Osteoblast (primary cell): Measurements from ENCODE around the gene CTTNBP2. TPM values are rescaled to one million over a fixed set of nuclear protein-coding genes. Genes with fewer than 3 reads are reported as not detected.

Experiments used
- DNase-seq: peaks from one replicate; pipeline ENCODE4 v3.0.0; 2011; ENCODE audit warnings: low spot score, mixed read lengths; ENCODE audit not compliant: insufficient read length; ENCODE audit errors: missing footprints
- H2AFZ ChIP-seq: 2 replicates; pipeline ENCODE4 v1.6.0; 2011; ENCODE audit warnings: mild to moderate bottlenecking, low read length
- H3K27ac ChIP-seq: 2 replicates; pipeline ENCODE4 v1.5.1; 2011; ENCODE audit warnings: mild to moderate bottlenecking, low read depth, low read length, moderate library complexity
- H3K27me3 ChIP-seq: 2 replicates; pipeline ENCODE4 v1.6.0; 2012; ENCODE audit warnings: mild to moderate bottlenecking, control low read depth, inconsistent platforms, low read length, moderate library complexity; ENCODE audit not compliant: insufficient read depth
- H3K36me3 ChIP-seq: 2 replicates; pipeline ENCODE4 v1.5.1; 2011; ENCODE audit warnings: mild to moderate bottlenecking, low read length, control low read depth, moderate library complexity; ENCODE audit not compliant: insufficient read depth
- H3K4me1 ChIP-seq: 2 replicates; pipeline ENCODE4 v1.5.1; 2011; ENCODE audit warnings: mild to moderate bottlenecking, low read length, control low read depth, moderate library complexity; ENCODE audit not compliant: insufficient read depth
- H3K4me2 ChIP-seq: 2 replicates; pipeline ENCODE4 v1.6.0; 2011; ENCODE audit warnings: mild to moderate bottlenecking, low read length; ENCODE audit not compliant: insufficient read depth
- H3K4me3 ChIP-seq: fragments of 200-600 bp; sonication (generic); 3 replicates; pipeline ENCODE4 v1.5.1; 2012; ENCODE audit warnings: mild to moderate bottlenecking, low read length, inconsistent platforms; ENCODE audit not compliant: insufficient read depth
- H3K79me2 ChIP-seq: 2 replicates; pipeline ENCODE4 v1.6.0; 2012; ENCODE audit warnings: mild to moderate bottlenecking, low read length, control low read depth, inconsistent platforms; ENCODE audit not compliant: insufficient read depth
- H3K9me3 ChIP-seq: 2 replicates; pipeline ENCODE4 v1.5.1; 2011; ENCODE audit warnings: low read depth, low read length, control low read depth
- H4K20me1 ChIP-seq: 2 replicates; pipeline ENCODE4 v1.6.0; 2012; ENCODE audit warnings: mild to moderate bottlenecking, low read length, control low read depth; ENCODE audit not compliant: insufficient read depth
- total RNA-seq: library from RNA; depleted of rRNA; stranded (reverse); fragments of >200 nt; gene quantifications from 2 replicates; pipeline ENCODE4 v1.2.3, GENCODE V29; 2012
- TF ChIP-seq, protein P1 (sequence below): IDR thresholded peaks from 2 replicates; pipeline ENCODE4 v1.5.1; 2011; ENCODE audit warnings: mild to moderate bottlenecking, low read depth, low read length, moderate library complexity; ENCODE audit errors: extremely low read depth

The CTTNBP2 gene
- total RNA-seq, 1 donor, result 1.1 TPM

DNA sequence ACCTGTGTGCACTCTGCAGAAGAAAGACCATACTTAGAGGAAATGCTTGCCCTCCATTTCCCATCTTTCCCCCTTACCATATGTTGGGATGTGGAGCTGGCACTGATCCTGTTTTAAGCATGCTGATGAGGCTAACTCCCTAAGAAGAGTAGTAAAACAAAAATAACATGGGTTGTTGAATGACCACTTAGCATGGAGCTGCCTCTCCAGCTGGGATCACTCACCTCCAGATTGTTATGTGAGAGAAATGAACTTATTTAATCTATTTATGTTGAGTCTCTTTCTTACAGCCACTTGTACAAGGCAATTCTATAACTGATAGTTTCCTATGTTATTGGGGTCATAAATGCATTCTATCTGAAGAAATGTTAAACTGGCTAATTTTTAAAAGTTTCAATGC, 17.0 kb downstream of the CTTNBP2 start:
- TF ChIP-seq, protein P1, sequence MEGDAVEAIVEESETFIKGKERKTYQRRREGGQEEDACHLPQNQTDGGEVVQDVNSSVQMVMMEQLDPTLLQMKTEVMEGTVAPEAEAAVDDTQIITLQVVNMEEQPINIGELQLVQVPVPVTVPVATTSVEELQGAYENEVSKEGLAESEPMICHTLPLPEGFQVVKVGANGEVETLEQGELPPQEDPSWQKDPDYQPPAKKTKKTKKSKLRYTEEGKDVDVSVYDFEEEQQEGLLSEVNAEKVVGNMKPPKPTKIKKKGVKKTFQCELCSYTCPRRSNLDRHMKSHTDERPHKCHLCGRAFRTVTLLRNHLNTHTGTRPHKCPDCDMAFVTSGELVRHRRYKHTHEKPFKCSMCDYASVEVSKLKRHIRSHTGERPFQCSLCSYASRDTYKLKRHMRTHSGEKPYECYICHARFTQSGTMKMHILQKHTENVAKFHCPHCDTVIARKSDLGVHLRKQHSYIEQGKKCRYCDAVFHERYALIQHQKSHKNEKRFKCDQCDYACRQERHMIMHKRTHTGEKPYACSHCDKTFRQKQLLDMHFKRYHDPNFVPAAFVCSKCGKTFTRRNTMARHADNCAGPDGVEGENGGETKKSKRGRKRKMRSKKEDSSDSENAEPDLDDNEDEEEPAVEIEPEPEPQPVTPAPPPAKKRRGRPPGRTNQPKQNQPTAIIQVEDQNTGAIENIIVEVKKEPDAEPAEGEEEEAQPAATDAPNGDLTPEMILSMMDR, result no peak
- Histone ChIP-seq H2AFZ (no peak overlapping the region), H3K9me3 (no peaks in the 10 kb centered on the region), H3K4me3 (no peak overlapping the region), H3K4me2 (no peak overlapping the region), H3K36me3 (no peaks in the 10 kb centered on the region), H3K27me3 (no peaks in the 10 kb centered on the region), H3K4me1 (no peaks in the 10 kb centered on the region), H3K79me2 (no peaks in the 10 kb centered on the region), H4K20me1 (no peaks in the 10 kb centered on the region), H3K27ac (no peak overlapping the region)
- DNase-seq, result no peak

DNA sequence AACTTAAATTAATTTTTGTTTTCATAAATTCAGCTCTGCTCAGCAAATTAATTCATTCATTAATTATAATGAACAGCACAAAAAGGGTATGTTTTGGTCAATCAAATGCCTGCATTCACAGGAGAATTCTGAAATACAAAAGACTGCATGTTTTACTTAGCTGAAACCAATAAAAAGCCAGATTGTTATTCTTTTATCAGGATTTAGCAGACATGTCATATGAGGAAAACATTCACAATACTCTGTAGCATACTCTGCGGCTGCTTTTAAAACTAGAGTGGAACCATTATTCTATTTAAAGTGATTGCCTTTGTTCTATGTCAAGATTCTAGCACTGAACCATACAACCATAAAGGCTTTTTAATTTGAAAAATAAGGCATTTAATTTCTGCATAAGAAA, 19.1 kb downstream of the CTTNBP2 start:
- TF ChIP-seq, protein P1, result no peak
- no peaks in the 10 kb centered on the region for H3K79me2 ChIP-seq
- H3K27ac ChIP-seq, result no peak overlapping the region
- H3K4me1 ChIP-seq, result no peaks in the 10 kb centered on the region
- H3K9me3 ChIP-seq, result no peaks in the 10 kb centered on the region
- H3K4me2 ChIP-seq, result no peak overlapping the region
- no peak for DNase-seq
- H3K36me3 ChIP-seq, result no peaks in the 10 kb centered on the region
- H2AFZ ChIP-seq, result no peak overlapping the region
- no peaks in the 10 kb centered on the region for H4K20me1 ChIP-seq
- H3K27me3 ChIP-seq, result no peaks in the 10 kb centered on the region
- H3K4me3 ChIP-seq, result no peak overlapping the region

DNA sequence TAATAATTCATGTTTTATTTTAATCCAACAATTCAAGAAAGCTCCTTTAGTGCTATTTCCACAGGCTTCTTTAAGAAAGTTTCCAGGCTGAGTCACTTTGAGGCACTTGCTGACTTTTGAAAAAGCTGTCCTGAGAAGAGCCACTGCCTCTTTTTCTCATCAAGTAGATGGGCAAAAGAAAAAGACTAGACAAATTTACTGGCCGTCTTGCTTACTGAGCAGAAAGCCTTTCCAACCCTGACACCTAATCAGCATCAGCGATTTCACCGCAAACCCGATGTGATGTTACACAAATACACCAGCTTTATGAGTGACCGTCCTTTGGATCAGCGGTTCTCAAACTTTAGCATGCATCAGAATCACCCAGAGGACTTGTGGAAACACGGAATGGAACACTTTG, 24.3 kb downstream of the CTTNBP2 start:
- Histone ChIP-seq H3K9me3 (no peaks in the 10 kb centered on the region), H3K4me1 (no peaks in the 10 kb centered on the region), H3K4me3 (no peak overlapping the region), H3K27me3 (no peaks in the 10 kb centered on the region), H3K27ac (no peak overlapping the region), H3K36me3 (no peaks in the 10 kb centered on the region), H4K20me1 (no peaks in the 10 kb centered on the region), H2AFZ (no peak overlapping the region), H3K4me2 (no peak overlapping the region), H3K79me2 (no peaks in the 10 kb centered on the region)
- TF ChIP-seq, protein P1, result no peak
- DNase-seq, result no peak

DNA sequence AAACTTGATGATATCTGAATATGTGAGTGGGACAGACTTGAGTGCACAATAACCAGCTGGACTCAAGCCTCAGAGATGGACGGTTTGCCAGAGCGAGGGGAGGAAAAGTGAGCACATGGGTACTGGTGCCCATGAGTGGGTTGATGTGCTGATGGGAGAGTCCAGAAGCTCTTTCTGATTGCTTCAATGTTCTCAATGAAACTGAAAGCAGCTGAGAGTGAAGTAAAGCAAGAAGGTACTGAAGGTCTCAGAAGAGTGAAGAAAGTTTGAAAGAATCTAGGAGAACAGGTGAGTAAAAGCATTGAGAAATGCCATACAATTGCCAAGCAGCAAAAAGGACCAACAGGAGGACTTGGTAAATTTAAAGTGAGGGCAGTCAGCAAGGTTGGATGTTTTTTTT, 28.6 kb downstream of the CTTNBP2 start:
- Histone ChIP-seq H3K27ac (no peak overlapping the region), H3K27me3 (no peaks in the 10 kb centered on the region), H2AFZ (no peak overlapping the region), H3K79me2 (no peaks in the 10 kb centered on the region), H3K36me3 (no peaks in the 10 kb centered on the region), H3K4me1 (no peaks in the 10 kb centered on the region), H3K9me3 (no peaks in the 10 kb centered on the region), H4K20me1 (no peaks in the 10 kb centered on the region), H3K4me3 (no peak overlapping the region), H3K4me2 (no peak overlapping the region)
- DNase-seq, result no peak
- TF ChIP-seq, protein P1, result no peak
